CD1c-positive myeloid dendritic cell (primary cell): ENCODE results near the gene NLGN4X.

Experiments
- DNase-seq: peaks from one replicate; pipeline ENCODE4 v3.0.0-alpha.2; 2016; ENCODE audit errors: extremely low spot score

NLGN4X gene

DNA sequence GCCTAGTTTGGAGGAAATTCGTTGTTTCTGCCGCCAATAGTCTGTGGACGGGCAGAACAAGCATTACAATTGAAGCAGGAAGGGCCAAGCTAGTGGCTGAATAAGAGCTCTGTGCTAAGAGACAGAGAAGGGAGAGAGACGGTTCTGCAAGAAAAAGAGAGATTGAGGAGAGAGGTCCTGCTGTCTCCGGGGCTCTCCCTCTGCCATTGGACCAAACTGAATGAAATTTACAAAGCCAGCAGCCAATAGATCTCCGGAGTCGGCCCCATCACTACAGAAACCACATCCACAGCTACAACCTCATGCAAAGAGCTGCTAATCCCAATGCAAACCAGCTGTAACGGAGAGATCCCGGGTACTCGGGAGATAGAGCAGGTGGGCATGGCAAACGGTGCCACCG, at the start of gene NLGN4X:
NLGN4X (minus strand) TSS at position 148 of the 400 bp plus-strand sequence. CDS start 77,401 bp downstream, outside the sequence.
- no peak for DNase-seq

DNA sequence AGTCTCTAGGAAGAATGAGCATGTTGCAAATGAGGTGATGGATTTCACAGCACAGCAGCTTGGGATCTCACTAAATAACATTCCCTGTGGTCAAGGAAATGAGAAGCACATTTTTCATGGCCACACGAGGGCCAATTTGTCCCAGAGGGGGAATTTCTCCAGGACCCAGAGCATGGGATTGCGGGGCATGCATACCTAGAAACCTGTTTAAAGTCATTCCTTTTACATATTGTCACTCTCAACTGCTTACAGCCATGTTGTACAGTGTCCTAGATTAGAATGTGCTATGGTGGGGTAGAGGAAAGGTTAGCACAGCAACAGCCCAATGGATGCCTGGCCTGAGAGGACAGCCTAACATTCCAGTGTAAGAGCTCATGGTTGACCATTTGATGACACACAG, 37.4 kb upstream of the NLGN4X start:
- no peak for DNase-seq

DNA sequence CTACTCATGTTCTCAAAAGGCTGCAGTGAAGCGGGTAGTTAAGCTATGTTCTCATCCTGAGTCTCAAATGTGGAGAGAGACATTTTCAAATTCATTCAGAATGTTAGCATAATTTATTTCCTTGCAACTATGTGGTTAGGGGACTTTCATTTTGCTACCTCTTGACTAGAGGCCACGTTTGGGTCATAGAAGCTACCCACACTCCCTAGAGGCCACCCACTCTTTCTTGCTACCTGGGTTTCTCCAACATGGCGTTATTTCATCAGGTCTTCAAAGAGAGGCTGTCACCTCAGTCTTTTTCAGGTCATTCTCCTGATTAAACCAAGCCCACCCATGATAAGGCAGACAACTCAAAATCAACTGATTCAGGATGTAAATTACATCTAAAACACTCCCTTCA, 34.3 kb upstream of the NLGN4X start:
- no peak for DNase-seq

DNA sequence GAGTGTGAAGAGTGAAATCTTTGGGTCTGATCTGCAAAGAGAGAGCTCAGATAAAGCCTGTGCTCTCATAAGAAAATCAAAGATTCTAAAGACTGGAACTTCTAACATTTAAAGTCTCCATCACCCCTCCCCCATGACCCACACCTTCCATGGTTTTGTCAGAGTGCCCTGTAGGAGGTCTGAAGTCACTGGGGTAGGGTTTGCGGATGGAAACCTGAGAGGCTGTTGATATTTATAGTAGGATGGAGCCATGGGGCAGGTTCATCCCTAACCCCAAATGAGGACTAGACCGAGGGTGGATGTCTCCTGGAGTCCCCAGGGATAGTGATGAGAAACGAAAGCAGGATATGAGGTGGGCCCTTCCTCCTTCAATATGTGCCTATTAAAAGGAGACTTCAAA, 28.4 kb upstream of the NLGN4X start:
- DNase-seq = no peak

DNA sequence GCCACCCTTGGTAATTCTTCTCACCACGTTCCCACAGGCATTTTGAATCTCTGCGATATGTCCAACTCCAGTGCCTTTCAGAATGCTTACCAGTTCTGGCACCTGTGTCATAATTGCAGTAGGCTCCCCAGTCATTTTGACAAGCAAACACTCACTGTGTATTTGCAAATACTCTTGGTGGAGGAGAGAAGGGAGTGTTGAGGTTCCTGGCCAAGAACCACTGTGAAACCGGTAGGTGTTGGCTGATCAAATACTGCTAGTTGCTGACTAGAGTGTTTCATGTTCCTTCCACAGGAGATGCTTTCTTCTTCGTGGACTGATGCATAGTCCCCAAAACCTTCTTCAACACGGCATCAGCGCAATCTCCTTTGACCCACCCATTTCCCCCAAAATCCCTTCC, 16.0 kb upstream of the NLGN4X start:
- DNase-seq = no peak

- no peak for DNase-seq
These were observed 9.9 kb upstream of the NLGN4X start for GRCh38 chrX:6238576-6238975.

GRCh38 chrX:6227935-6228334, 732 bp downstream of the NLGN4X start:
- DNase-seq = no peak

GRCh38 chrX:6227453-6227835, 1.2 kb downstream of the NLGN4X start:
- no peak for DNase-seq

DNA sequence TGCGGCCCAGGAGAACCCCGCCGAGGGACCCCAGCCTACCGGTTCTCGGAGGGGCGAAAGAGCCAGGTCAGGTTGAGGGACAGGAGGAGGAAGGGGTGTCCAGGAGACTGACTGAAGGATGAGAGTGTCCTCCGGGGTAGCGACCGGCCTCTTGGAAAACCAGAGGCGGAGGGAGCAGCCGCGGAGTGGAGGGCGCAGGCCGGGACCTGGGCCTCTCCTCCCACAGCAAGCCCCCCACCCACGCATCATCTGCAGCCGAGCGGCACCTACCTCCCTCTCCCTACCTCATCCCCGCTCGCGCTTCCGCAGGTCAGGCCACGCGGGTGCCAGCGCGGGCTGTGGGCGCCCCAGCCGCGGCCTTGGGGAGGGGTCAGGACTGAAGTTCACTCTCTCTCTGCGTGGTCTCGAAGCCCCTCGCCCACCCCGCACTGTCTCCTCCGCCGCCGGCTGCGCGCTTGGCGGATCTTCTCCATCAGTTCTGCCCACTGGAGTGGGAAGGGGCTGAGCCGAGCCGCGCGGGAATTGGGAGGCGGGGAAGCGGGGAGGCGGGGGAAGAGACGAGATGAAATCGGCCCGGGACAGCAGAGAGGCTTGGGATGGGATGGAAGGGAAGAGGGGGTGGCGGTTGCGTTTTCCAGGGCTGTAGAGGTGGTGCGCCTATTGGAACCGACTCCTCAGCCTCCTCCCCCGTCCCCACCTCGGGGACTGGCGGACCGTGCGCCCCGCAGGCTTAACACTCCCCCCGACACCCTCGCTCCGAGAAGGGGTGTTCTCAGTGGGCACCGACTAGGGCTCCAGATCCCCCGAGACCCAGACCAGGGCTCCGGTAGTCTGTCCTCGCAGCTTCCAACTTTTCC, 1.8 kb downstream of the NLGN4X start:
- DNase-seq = no peak

GRCh38 chrX:6225911-6226595, 2.6 kb downstream of the NLGN4X start:
- DNase-seq = no peak

DNA sequence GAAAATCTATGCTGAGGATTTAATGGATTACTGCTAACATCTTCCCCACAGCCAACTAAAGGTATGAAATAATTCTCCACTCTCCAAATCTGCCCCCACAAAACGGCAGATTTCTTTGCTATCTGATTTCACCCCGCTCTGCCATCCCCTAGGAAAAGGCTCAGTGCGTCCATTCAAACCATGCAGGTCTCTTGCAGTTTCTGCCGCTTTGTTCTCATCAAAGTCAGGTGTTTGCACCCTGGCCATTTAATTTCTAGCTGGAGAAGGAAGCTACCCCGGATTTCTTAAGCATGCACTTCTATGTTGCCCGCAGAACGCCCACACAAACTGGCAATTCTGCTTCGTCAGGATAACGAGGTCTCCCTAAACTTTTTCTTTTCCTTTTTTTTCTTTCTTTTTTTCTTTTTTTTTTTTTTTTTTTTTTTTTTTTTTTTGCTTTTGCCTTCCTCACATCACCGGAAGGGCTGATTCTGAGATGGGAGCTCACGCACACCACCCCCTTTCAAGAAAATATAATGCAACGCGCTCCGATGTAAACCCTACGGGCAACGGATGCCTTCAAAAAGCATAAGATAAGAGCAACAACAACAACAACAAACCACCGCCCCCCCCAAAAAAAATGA, 3.3 kb downstream of the NLGN4X start:
- no peak for DNase-seq

- DNase-seq = no peak
These were observed 5.2 kb downstream of the NLGN4X start for GRCh38 chrX:6223516-6223915.

DNA sequence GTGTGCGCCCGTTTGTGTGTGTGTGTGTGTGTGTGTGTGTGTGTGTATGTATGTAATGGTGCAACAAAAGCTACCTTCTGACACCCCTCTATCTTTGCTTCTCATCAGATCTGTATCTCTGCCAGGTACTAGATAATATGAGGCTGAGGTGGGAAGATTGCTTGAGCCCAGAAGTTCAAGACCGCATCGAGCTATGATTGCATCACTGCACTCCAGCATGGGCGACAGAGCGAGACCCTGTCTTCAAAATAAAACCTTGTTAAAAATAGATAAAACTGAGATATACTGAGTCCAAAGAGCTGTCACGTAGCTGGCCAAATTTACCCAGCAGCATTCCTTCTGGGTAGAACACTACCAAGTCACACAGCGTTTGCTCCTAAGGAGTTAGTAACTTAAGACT, 18.4 kb downstream of the NLGN4X start:
- DNase-seq = no peak

DNA sequence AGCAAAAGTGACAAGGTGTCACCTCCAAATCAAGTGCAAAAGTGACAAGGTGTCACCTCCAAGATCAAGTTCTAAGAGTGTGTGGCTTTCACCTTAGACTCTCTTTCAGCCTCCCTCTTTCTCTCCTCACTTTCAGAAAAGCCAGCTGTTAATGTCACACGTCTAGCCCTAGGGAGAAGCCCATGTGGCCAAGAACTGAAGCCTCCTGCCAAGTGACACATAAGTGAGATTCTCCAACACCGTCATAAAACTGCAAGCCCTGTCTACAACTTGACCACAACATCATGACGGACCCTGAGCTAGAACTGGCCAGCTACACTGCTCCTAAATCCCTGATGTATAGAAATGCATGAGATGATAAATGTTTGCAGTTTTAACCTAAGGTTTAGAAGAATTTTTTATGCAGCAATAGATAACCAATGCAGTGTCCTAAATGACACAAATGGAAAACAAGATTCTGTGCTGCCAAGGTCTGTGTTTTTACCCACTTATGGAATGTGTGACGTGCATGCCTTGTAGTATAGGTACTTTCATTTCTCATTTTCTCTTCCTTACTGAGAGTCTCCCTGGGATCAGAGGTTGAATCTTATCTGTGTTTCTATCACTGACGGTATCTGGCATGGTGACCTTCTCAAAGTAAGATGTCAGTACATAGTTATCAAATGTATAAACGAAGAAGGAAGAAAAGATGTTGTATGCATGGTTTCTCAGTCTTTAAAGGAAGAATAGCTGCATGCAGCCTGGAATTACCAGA, 25.0 kb downstream of the NLGN4X start:
- DNase-seq = no peak

GRCh38 chrX:6199486-6199885, 29.2 kb downstream of the NLGN4X start:
- DNase-seq = no peak

GRCh38 chrX:6187256-6187655, 41.4 kb downstream of the NLGN4X start:
- DNase-seq = no peak

- DNase-seq = no peak
These were observed 43.7 kb downstream of the NLGN4X start for GRCh38 chrX:6184900-6185515.

- DNase-seq = no peak
These were observed 52.8 kb downstream of the NLGN4X start for GRCh38 chrX:6175914-6176313.

DNA sequence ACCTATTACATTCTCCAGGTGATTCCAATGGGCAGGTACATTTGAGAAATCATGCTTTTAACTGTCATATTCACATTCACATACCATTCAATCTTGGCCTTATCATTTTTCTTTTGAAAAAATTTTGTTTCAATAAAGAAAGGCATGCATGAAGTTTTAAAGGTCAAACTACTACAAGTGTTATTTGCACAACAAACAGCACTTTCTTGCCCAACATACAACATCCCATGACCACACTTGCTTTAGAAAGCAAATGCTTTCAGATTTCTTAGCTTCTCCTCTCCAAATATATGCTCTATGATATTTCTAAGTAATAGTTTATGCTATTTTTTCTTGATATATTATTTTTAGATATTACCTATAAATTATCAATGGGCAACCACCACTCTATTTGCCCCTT, 58.2 kb downstream of the NLGN4X start:
- no peak for DNase-seq

GRCh38 chrX:6169407-6169806, 59.3 kb downstream of the NLGN4X start:
- no peak for DNase-seq

- DNase-seq = no peak
These were observed 64.9 kb downstream of the NLGN4X start for GRCh38 chrX:6163721-6164120.

DNA sequence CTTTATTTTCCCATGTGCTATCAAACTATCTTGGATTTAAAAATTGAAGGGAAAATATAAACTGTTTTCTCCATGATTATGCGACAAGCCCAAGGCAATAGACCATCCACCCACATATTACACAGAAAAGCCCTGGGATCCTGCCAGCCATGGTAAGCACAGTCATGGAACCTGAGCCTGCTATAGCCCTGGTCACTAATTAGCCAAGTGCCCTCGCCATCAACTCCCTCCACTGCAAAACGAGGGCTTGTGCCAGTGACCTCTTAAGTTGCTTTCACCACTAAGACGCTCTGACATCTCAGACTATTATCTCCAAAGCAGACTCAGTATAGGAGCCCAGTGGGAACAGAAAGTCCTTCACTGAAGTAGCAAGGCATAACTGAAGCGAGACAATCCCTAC, 69.2 kb downstream of the NLGN4X start:
- no peak for DNase-seq
